AG04449 (cell line): Measurements from ENCODE around the gene EYS.

Experiments
- CTCF ChIA-PET: fragments of 350-600 bp; formaldehyde crosslinking; extraction: SDS; loops from one replicate; lab custom pipeline; 2021; ENCODE audit warnings: antibody characterized with exemption; lab: Yijun Ruan, JAX
- POLR2A ChIA-PET: fragments of 400-600, 350-600 bp; formaldehyde crosslinking; extraction: SDS; loops from one replicate; lab custom pipeline; 2020; ENCODE audit warnings: antibody characterized with exemption, inconsistent platforms; lab: Yijun Ruan, JAX
- DNase-seq: peaks from one replicate; pipeline ENCODE4 v3.0.0-alpha.2; 2010; ENCODE audit warnings: low read depth, low spot score
- H3K4me3 ChIP-seq: 2 replicates; pipeline ENCODE4 v1.5.1; 2011; ENCODE audit warnings: low read depth, mild to moderate bottlenecking, control low read depth, low read length
- TF ChIP-seq, protein P1 (sequence below): IDR thresholded peaks from one replicate; pipeline ENCODE4 v1.5.1; 2011; ENCODE audit warnings: mild to moderate bottlenecking, moderate library complexity, low read length, control low read depth, inconsistent platforms; ENCODE audit not compliant: insufficient read depth; ENCODE audit errors: missing control alignments

EYS gene

GRCh38 chr6:64774881-64775280 is 932.1 kb downstream of the EYS start:
- TF ChIP-seq, protein P1, sequence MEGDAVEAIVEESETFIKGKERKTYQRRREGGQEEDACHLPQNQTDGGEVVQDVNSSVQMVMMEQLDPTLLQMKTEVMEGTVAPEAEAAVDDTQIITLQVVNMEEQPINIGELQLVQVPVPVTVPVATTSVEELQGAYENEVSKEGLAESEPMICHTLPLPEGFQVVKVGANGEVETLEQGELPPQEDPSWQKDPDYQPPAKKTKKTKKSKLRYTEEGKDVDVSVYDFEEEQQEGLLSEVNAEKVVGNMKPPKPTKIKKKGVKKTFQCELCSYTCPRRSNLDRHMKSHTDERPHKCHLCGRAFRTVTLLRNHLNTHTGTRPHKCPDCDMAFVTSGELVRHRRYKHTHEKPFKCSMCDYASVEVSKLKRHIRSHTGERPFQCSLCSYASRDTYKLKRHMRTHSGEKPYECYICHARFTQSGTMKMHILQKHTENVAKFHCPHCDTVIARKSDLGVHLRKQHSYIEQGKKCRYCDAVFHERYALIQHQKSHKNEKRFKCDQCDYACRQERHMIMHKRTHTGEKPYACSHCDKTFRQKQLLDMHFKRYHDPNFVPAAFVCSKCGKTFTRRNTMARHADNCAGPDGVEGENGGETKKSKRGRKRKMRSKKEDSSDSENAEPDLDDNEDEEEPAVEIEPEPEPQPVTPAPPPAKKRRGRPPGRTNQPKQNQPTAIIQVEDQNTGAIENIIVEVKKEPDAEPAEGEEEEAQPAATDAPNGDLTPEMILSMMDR = no peak
- ChIA-PET POLR2A (no interaction called here), CTCF (no interaction called here)
- no peak overlapping the region for H3K4me3 ChIP-seq
- DNase-seq = no peak

DNA sequence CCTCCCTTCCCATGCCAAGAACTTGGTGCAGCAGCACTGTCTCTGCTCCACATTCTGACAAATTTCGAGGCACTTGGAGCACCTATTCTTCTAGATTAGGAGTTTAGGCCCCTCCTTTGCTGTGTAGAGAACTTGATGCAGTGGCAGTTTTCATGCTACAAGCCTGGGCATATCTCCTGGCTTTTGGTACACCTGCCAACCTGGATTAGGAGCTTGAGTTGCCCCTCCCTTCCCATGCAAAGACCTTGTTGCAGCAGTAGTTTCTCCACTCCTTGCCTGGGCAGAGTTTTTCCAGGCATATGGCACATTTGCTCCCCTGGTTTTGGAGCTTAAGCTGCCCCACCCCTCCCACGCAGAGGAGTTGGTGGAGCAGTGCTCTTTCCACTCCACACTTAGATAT is 956.1 kb downstream of the EYS start:
- no peak for DNase-seq
- ChIA-PET POLR2A (no interaction called here), CTCF (no interaction called here)
- TF ChIP-seq, protein P1 = no peak
- H3K4me3 ChIP-seq = no peak overlapping the region

DNA sequence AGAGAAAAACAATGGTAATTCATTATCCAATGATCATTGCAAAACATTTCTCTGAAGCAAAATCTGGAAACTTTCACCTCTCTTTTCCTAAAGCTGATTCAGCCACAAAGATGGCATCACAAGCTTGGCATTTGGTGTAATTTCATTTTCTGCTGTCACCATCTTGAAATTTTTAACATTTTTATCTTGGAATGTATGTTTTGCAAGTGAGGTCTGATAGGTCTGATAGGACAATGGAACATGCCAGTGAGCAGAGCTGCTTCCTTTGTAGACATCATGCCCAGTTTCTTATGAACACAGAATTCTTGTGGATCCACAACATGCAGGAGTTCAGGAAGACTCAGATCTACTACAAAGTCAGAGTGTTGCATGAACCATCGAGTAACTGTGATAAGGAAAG is 969.6 kb downstream of the EYS start:
- ChIA-PET POLR2A (no interaction called here), CTCF (no interaction called here)
- no peak for DNase-seq
- TF ChIP-seq, protein P1 = no peak
- no peak overlapping the region for H3K4me3 ChIP-seq

DNA sequence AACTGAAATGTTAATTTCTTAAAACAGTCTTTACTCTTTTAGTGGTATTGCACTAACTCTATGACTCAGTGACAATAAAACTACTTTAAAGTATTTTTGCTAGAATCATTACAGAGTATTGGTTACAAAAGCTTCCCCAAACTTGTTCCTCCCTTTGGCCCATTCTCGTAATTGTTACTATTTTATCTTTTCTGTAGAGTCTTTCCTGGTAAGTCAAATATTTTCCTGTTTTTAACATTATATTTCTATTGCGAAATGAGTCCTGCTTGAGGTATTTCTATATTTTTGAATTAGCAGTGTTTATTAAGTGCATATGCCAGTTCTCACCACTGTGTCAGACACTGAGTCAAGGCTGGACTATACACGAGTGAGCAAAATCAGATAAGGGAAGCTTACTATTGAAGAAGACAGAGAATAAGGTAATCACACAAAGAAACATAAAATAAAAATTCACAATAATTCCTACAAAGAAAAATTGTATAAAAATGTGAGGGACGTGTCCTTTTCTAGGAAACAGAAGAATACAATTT is 970.5 kb downstream of the EYS start:
- no peak for DNase-seq
- TF ChIP-seq, protein P1 = no peak
- CTCF ChIA-PET = no interaction called here
- H3K4me3 ChIP-seq = no peak overlapping the region
- POLR2A ChIA-PET = no interaction called here

GRCh38 chr6:64733433-64733832 is 973.6 kb downstream of the EYS start:
- no peak for DNase-seq
- TF ChIP-seq, protein P1 = no peak
- ChIA-PET POLR2A (no interaction called here), CTCF (no interaction called here)
- H3K4me3 ChIP-seq = no peak overlapping the region

- CTCF ChIA-PET = no interaction called here
- TF ChIP-seq, protein P1 = no peak
- POLR2A ChIA-PET = no interaction called here
- no peak for DNase-seq
- no peak overlapping the region for H3K4me3 ChIP-seq
These were observed 974.1 kb downstream of the EYS start for GRCh38 chr6:64732888-64733287.
